Mononuclear cell (primary cell): ENCODE data around the gene PLD4. TPM values are rescaled to one million over a fixed set of nuclear protein-coding genes. Genes with fewer than 3 reads are reported as not detected.
"Not testable (repeated sequence)": the region's sequence is repeated elsewhere in the genome, so short reads cannot be mapped to it uniquely, and the experiment has no call there.

Experiments used
- H3K27me3 ChIP-seq: 2 replicates; pipeline ENCODE4 v1.6.0; 2011; ENCODE audit warnings: low read length, control low read depth; ENCODE audit not compliant: insufficient read depth
- H3K4me1 ChIP-seq: 2 replicates; pipeline ENCODE4 v1.5.1; 2011; ENCODE audit warnings: mild to moderate bottlenecking, low read length, control low read depth; ENCODE audit not compliant: insufficient read depth
- H3K4me3 ChIP-seq: 2 replicates; pipeline ENCODE4 v1.5.1; 2011; ENCODE audit warnings: mild to moderate bottlenecking, low read length, moderate library complexity
- H3K9me3 ChIP-seq: 2 replicates; pipeline ENCODE4 v1.5.1; 2011; ENCODE audit warnings: low read depth, mild to moderate bottlenecking, control low read depth, low read length
- total RNA-seq: library from RNA; depleted of rRNA; stranded (reverse); fragments of >200 nt; gene quantifications from one replicate; pipeline ENCODE4 v1.2.3, GENCODE V29; 2012

Gene PLD4
- total RNA-seq, 1 donor = 15.3 TPM

DNA sequence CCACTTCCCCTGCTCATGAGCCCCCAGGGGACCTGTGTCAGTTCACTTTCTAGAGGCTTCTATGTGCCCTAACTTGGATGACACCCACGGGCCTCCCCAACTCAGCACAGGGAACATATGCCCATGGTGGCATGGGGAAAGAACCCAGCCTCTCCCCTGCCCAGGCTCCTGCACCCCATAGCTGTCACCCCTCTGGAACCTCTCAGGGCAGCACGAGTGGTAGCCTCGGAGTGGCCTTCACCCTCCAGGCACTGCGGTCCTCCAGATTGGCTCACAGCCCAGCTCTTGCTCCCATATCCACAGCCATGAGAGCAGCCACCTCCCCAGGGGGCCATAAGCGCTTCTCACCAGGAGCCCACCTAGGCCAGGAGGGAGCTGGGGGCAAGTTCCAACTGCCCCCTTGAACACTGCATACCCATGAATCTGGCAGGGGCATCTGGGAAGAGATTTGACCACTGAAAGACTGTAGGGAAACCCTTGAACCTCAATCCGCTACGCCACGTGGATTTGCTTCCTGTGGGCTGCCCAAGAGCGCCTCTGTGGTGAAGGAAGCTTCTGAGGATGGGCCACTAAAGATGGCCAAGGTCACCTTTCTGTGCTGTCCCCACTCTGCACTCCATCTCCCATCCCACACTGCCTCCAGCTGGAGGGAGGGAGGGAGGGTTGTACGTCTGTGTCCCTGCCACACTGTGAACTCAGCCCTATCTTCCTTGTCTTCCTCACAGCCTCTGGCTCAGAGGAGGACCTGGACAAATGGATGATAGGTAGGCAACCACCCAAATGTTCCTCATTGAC lies 11.9 kb downstream of the PLD4 start:
- H3K9me3 ChIP-seq = no peaks in the 10 kb centered on the region
- peaks cover 8% of the 10 kb centered on the region for H3K27me3 ChIP-seq
- H3K4me1 ChIP-seq = no peaks in the 10 kb centered on the region
- H3K4me3 ChIP-seq = no peak overlapping the region

DNA sequence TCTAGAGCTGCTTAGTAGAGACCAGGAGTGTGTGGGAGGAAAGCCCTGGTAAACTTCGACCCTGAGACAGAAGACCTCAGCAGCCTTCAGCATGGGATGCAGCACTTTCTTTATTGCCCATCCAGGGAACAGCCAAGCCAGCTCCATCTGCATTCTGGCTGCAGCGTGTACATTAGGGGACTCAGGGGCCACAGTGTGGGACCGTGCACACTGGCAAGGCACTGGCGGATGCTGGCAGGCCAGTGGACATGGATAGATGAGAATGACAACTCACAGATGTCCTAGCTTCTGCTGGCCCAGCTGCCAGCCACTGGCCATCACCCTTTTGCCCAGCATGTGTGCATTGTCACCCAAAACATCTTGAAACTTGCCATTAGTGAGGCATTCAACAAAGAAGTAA lies 12.5 kb downstream of the PLD4 start:
- H3K9me3 ChIP-seq = no peaks in the 10 kb centered on the region
- H3K27me3 ChIP-seq = peaks cover 8% of the 10 kb centered on the region
- no peak overlapping the region for H3K4me3 ChIP-seq
- no peaks in the 10 kb centered on the region for H3K4me1 ChIP-seq

DNA sequence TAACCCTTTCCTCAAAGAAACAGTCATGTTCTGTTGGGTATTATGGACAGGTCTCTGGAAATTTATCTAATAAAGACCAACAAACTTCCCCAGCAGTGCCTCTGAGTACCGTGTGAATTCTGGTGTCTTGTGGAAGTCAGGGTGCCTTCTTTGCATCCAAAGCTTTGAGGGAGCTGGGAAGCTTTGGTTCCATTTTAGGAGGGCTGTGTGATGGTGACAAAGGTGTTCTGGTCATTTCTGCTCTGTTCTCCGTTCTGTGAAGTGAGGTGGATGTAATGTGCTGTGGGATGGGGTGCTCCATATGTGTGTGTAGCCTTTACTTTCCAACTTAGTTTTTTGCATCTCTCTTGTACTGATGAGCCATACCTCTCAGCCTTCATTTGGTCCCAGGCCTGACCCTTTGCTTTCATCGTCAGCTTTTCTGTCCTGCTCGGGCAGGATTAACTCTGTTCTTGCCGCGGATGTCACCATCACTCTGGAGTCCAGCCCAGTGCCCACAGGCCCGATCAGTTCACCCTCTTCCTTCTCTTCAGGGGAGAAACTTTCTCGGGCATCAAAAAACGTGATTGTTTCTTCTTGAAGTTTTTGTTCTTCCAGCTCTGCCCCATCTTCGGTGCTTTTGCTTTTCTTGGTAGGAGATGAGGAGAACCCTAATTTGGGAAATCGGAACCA lies 13.2 kb downstream of the PLD4 start:
- Histone ChIP-seq H3K27me3 (peaks cover 8% of the 10 kb centered on the region), H3K4me1 (no peaks in the 10 kb centered on the region), H3K4me3 (no peak overlapping the region), H3K9me3 (no peaks in the 10 kb centered on the region)

DNA sequence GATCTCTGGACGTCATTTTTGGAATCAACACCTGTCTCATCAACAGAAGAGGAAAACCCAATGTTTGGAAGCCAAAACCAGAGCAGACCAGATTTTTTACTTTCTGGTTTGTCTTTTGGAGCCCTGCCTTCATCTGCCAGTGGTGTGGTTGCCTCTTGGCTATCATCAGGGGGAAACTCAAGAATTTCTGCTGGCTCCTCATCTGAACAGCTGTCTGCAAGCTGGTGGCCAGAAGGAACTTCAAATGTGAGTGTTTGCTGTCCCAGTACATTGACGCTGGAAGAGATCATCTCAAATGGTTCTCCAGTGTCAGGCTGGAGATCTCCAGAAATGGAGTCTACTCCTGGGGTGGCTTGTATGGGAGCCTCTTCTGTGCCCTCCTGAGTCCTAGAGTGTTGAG lies 13.8 kb downstream of the PLD4 start:
- Histone ChIP-seq H3K4me3 (no peak overlapping the region), H3K9me3 (no peaks in the 10 kb centered on the region), H3K27me3 (peaks cover 8% of the 10 kb centered on the region), H3K4me1 (no peaks in the 10 kb centered on the region)

DNA sequence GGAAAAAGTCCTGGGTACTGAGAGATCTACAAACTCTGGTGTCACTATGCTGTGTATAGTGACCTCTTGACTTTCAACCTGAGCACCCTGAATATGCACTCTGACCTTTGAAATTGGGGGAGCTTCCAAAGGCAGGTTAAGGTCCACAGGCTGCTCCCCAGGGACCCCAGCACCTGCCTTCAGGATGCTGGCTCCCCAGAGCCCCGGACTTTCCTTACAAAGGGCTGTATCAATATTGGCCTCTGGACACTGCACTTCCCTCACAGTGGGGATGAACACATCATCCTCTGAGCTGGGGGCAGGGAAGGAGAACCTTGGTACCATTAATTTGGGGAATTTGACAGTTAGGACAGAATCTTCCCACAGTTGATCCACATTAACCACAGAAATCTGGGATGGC lies 14.3 kb downstream of the PLD4 start:
- Histone ChIP-seq H3K4me3 (no peak overlapping the region), H3K4me1 (no peaks in the 10 kb centered on the region), H3K9me3 (no peaks in the 10 kb centered on the region), H3K27me3 (peaks cover 8% of the 10 kb centered on the region)

DNA sequence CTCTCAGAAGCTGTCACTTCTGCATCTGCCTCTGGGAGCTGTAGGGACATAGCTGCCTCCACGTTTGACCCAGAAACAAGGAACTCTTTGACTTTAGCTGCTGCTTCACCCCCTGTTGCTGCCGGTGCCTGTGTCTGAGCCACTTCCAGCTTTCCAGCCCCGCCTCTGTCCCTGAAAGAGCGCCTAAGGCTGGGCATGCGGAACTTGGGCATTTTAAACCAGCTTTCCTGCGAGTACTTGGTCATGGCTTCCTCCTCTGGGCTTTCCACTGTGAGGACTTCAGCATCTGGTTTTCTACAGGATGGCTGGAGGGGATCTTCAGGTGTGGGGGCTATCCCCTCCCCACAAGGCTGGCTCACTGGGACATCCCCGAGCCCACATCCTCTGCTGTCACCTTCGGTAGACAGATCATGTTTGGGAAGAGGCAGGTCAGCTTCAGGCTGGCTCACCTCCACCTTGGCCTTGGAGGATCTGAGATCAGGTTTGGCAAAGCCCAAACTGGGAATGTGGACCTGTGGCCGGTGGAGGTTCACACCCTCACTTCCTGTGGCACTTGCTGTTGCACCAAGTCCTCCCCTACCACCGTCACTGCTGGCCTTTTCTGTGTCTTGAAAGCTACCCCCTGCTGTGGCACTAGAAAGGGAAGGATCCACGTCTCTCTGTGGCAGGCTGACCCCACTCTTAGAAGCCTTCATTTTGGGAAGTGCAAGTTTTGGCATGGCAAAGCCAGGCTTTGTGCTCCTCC lies 15.2 kb downstream of the PLD4 start:
- Histone ChIP-seq H3K4me1 (no peaks in the 10 kb centered on the region), H3K4me3 (no peak overlapping the region), H3K27me3 (peaks cover under 1% of the 10 kb centered on the region), H3K9me3 (no peaks in the 10 kb centered on the region)

DNA sequence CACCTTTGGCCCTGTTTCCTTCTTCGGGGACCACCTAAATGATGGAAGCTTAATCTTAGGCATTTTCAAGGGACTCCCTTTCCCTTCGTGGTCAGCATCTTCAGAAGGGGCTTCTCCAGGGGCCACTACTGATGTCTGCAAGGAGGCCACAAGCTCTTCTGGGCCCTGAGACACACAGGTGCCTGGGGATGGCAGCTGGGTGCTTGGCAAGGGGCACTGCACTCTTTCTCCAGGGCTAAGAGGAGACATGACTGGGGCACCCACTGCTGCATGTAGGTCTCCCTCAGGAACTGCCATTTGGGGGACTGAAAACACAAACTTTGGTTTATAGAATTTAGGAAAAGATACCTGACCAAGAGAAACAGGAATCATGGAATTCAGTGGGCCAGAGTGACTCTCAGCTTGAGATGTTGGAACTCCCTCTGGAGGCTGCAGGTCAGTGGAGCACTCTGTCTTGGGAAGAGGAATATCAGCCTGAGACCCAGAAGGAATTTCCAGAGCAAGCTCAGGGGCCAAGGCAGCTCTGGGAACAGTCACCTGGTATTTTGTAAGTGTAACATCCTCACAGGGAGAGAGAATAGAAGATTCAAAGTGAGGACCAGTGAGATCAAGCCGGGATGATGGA lies 16.0 kb downstream of the PLD4 start:
- Histone ChIP-seq H3K4me1 (no peaks in the 10 kb centered on the region), H3K4me3 (no peak overlapping the region), H3K27me3 (no peaks in the 10 kb centered on the region), H3K9me3 (no peaks in the 10 kb centered on the region)

DNA sequence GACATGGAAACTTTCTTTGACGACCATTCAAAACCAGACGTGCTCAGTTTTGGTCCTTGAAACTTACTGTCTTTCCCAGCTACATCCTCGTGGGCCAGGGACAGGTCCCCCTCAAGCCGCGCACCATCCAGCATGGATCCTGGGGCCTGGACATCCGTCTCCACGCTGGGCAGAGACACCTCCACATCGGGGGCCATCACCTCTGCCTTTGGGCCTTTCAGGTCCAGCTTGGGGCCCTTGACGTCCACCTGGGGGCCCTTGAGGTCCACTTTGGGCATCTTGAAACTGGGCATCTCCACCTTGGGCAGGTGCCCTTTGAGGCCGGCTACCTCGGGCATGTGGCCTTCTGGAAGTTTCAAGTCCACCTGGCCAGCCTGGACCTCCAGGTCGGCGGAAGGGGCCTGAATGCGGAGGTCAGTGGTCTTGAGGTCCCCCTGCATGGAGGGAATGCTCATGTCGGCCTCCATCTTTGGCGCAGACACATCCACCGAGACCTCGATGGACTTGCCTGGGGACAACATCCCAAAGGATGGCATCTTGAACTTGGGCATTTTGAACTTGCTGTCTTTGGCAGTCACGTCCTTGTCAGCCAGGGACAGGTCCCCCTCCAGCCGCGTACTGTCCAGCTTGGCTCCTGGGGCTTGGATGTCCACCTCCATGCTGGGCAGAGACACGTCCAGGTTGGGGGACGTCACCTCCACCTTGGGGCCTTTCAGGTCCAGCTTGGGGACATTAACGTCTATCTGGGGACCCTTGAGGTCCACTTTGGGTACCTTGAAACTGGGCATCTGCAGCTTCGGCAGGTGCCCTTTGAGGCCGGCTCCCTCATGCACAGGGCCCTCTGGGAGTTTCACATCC lies 17.1 kb downstream of the PLD4 start:
- no peaks in the 10 kb centered on the region for H3K4me1 ChIP-seq
- H3K4me3 ChIP-seq = no peak overlapping the region
- no peaks in the 10 kb centered on the region for H3K9me3 ChIP-seq
- H3K27me3 ChIP-seq = no peaks in the 10 kb centered on the region

DNA sequence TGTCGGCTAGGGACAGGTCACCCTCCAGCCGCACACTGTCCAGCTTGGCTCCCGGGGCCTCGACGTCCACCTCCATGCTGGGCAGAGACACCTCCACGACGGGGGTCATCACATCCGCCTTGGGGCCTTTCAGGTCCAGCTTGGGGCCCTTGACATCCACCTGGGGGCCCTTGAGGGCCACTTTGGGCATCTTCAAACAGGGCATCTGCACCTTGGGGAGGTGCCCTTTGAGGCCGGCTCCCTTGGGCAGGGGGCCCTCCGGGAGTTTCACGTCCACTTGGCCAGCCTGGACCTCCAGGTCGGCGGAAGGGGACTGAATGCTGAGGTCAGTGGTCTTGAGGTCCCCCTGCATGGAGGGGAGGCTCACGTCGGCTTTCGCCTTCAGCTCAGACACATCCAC lies 17.9 kb downstream of the PLD4 start:
- Histone ChIP-seq H3K4me3 (no peak overlapping the region), H3K9me3 (no peaks in the 10 kb centered on the region), H3K4me1 (no peaks in the 10 kb centered on the region)

DNA sequence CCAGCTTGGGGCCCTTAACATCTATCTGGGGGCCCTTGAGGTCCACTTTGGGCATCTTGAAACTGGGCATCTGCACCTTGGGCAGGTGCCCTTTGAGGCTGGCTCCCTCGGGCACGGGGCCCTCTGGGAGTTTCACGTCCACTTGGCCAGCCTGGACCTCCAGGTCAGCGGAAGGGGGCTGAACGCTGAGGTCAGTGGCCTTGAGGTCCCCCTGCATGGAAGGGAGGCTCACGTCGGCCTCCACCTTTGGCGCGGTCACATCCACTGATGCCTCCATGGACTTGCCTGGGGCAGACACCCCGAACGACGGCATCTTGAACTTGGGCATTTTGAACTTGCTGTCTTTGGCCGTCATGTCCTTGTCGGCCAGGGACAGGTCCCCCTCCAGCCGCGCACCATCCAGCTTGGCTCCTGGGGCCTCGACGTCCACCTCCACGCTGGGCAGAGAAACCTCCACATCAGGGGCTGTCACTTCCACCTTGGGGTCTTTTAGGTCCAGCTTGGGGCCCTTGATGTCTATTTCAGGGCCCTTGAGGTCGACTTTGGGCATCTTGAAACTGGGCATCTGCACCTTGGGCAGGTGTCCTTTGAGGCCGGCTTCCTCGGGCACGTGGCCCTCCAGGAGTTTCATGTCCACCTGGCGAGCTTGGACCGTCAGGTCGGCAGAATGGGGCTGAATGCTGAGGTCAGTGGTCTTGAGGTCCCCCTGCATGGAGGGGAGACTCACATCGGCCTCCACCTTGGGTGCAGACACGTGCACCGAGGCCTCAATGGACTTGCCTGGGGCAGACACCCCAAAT lies 18.7 kb downstream of the PLD4 start:
- H3K27me3 ChIP-seq, H3K9me3 ChIP-seq, H3K4me1 ChIP-seq, H3K4me3 ChIP-seq: not testable (repeated sequence)

More for the DNA sequence above, 17.9 kb downstream of the PLD4 start:
- no peaks in the 10 kb centered on the region for H3K27me3 ChIP-seq

DNA sequence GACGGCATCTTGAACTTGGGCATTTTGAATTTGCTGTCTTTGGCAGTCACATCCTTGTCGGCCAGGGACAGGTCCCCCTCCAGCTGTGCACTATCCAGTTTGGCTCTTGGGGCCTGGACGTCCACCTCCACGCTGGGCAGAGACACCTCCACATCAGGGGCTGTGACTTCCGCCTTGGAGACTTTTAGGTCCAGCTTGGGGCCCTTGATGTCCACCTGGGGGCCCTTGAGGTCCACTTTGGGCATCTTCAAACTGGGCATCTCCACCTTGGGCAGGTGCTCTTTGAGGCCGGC lies 19.3 kb downstream of the PLD4 start:
- not testable (repeated sequence) for H3K27me3 ChIP-seq, H3K4me3 ChIP-seq, H3K9me3 ChIP-seq, H3K4me1 ChIP-seq

DNA sequence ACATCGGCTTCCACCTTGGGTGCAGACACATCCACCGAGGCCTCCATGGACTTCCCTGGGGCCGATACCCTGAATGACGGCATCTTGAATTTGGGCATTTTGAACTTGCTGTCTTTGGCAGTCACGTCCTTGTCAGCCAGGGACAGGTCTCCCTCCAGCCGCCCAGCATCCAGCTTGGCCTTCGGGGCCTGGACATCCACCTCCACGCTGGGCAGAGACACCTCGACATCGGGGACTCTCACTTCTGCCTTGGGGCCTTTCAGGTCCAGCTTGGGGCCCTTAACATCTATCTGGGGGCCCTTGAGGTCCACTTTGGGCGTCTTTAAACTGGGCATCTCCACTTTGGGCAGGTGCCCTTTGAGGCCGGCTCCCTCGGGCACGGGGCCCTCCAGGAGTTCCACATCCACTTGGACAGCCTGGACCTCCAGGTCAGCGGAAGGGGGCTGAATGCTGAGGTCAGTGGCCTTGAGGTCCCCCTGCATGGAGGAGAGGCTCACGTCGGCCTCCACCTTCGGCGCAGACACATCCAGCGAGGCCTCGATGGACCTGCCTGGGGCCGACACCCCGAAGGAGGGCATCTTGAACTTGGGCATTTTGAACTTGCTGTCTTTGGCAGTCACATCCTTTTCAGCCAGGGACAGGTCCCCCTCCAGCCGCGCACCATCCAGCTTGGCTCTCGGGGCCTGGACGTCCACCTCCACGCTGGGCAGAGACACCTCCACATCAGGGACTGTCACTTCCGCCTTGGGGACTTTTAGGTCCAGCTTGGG lies 19.9 kb downstream of the PLD4 start:
- H3K27me3 ChIP-seq, H3K4me1 ChIP-seq, H3K4me3 ChIP-seq, H3K9me3 ChIP-seq: not testable (repeated sequence)

DNA sequence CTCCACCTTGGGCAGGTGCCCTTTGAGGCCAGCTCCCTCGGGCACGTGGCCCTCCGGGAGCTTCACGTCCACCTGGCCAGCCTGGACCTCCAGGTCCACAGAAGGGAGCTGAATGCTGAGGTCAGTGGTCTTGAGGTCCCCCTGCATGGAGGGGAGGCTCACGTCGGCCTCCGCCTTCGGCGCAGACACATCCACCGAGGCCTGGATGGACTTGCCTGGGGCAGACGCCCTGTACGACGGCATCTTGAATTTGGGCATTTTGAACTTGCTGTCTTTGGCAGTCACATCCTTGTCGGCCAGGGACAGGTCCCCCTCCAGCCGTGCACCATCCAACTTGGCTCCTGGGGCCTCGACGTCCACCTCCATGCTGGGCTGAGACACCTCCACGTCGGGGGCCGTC lies 20.6 kb downstream of the PLD4 start:
- not testable (repeated sequence) for H3K4me1 ChIP-seq, H3K27me3 ChIP-seq, H3K9me3 ChIP-seq, H3K4me3 ChIP-seq
